SJCRH30 (cell line): ENCODE measurements around the gene USF2. TPM values are rescaled to one million over a fixed set of nuclear protein-coding genes. Genes with fewer than 3 reads are reported as not detected.

Experiments used
- DNase-seq, 2 experiments: peaks; one replicate each; pipeline ENCODE4 v3.0.0-alpha.2; 2015 to 2020
- H3K27ac ChIP-seq: fragments of 250-450 bp; sonication (Bioruptor Pico); 2 replicates; pipeline ENCODE4 v1.5.1; 2020; ENCODE audit warnings: mild to moderate bottlenecking, moderate library complexity
- H3K27me3 ChIP-seq: fragments of 250-450 bp; sonication (Bioruptor Pico); 2 replicates; pipeline ENCODE4 v1.5.1; 2020; ENCODE audit warnings: mild to moderate bottlenecking, moderate library complexity
- H3K36me3 ChIP-seq: fragments of 250-450 bp; sonication (Bioruptor Pico); 2 replicates; pipeline ENCODE4 v1.5.1; 2020; ENCODE audit warnings: mild to moderate bottlenecking, moderate library complexity
- H3K4me1 ChIP-seq: fragments of 250-450 bp; sonication (Bioruptor Pico); 2 replicates; pipeline ENCODE4 v1.5.1; 2020; ENCODE audit warnings: mild to moderate bottlenecking, moderate library complexity
- H3K4me3 ChIP-seq: fragments of 250-450 bp; sonication (Bioruptor Pico); 2 replicates; pipeline ENCODE4 v1.5.1; 2020; ENCODE audit warnings: mild to moderate bottlenecking, moderate library complexity
- H3K9me3 ChIP-seq: fragments of 250-450 bp; sonication (Bioruptor Pico); replicated peaks from 2 replicates; pipeline ENCODE4 v1.5.1; 2020; ENCODE audit warnings: mild to moderate bottlenecking, moderate library complexity
- total RNA-seq: library from RNA; depleted of rRNA; stranded (reverse); fragments of >200 nt; shearing (Covaris generic); gene quantifications from 2 replicates; pipeline ENCODE4 v1.2.3, GENCODE V29; 2014

The USF2 gene
- total RNA-seq, 1 experiment from 2014 or later = 104 TPM

GRCh38 chr19:35267353-35267817 lies 1.4 kb upstream of the USF2 start:
- Histone ChIP-seq H3K27me3 (no peaks in the 10 kb centered on the region), H3K36me3 (peaks cover 19% of the 10 kb centered on the region), H3K9me3 (no peaks in the 10 kb centered on the region), H3K27ac (peak overlapping the region; percentile 66), H3K4me3 (peak overlapping the region; percentile 99), H3K4me1 (no peaks in the 10 kb centered on the region)
- peak; percentile 45 to 60 for DNase-seq

- H3K27me3 ChIP-seq = no peaks in the 10 kb centered on the region
- peak overlapping the region; percentile 66 for H3K27ac ChIP-seq
- H3K9me3 ChIP-seq = no peaks in the 10 kb centered on the region
- H3K4me1 ChIP-seq = no peaks in the 10 kb centered on the region
- H3K36me3 ChIP-seq = peaks cover 20% of the 10 kb centered on the region
- peak; percentile 53 to 79 for DNase-seq
- peak overlapping the region; percentile 99 for H3K4me3 ChIP-seq
These were observed 785 bp upstream of the USF2 start for GRCh38 chr19:35267818-35268535.

- no peaks in the 10 kb centered on the region for H3K4me1 ChIP-seq
- peak overlapping the region; percentile 96 for H3K4me3 ChIP-seq
- peak overlapping the region; percentile 64; the same call in 1 of the 2 replicates for H3K27ac ChIP-seq
- H3K9me3 ChIP-seq = no peaks in the 10 kb centered on the region
- H3K36me3 ChIP-seq = peaks cover 22% of the 10 kb centered on the region
- DNase-seq = peak; percentile 92 to 94
- H3K27me3 ChIP-seq = no peaks in the 10 kb centered on the region
These were observed 816 bp downstream of the USF2 start for GRCh38 chr19:35269438-35270117.

GRCh38 chr19:35270381-35270811 lies 1.6 kb downstream of the USF2 start:
- Histone ChIP-seq H3K27me3 (no peaks in the 10 kb centered on the region), H3K4me1 (no peaks in the 10 kb centered on the region), H3K27ac (no peak overlapping the region), H3K4me3 (no peak overlapping the region), H3K36me3 (peaks cover 22% of the 10 kb centered on the region), H3K9me3 (no peaks in the 10 kb centered on the region)
- no peak for DNase-seq

GRCh38 chr19:35271546-35271945 lies 2.8 kb downstream of the USF2 start:
- Histone ChIP-seq H3K4me1 (no peaks in the 10 kb centered on the region), H3K9me3 (no peaks in the 10 kb centered on the region), H3K27ac (no peak overlapping the region), H3K36me3 (peaks cover 27% of the 10 kb centered on the region), H3K27me3 (no peaks in the 10 kb centered on the region), H3K4me3 (no peak overlapping the region)
- DNase-seq = no peak

GRCh38 chr19:35272122-35272719 lies 3.5 kb downstream of the USF2 start:
- Histone ChIP-seq H3K36me3 (peaks cover 29% of the 10 kb centered on the region), H3K27ac (no peak overlapping the region), H3K9me3 (no peaks in the 10 kb centered on the region), H3K27me3 (no peaks in the 10 kb centered on the region), H3K4me3 (no peak overlapping the region), H3K4me1 (no peaks in the 10 kb centered on the region)
- DNase-seq = no peak

GRCh38 chr19:35272954-35273649 lies 4.3 kb downstream of the USF2 start:
- Histone ChIP-seq H3K27me3 (no peaks in the 10 kb centered on the region), H3K4me1 (no peaks in the 10 kb centered on the region), H3K4me3 (no peak overlapping the region), H3K27ac (no peak overlapping the region), H3K36me3 (peaks cover 29% of the 10 kb centered on the region), H3K9me3 (no peaks in the 10 kb centered on the region)
- DNase-seq = no peak

GRCh38 chr19:35273686-35274259 lies 5.0 kb downstream of the USF2 start:
- Histone ChIP-seq H3K36me3 (peaks cover 29% of the 10 kb centered on the region), H3K27ac (no peak overlapping the region), H3K4me1 (no peaks in the 10 kb centered on the region), H3K9me3 (no peaks in the 10 kb centered on the region), H3K4me3 (no peak overlapping the region), H3K27me3 (no peaks in the 10 kb centered on the region)
- no peak for DNase-seq

GRCh38 chr19:35274323-35274722 lies 5.6 kb downstream of the USF2 start:
- no peaks in the 10 kb centered on the region for H3K27me3 ChIP-seq
- H3K4me3 ChIP-seq = no peak overlapping the region
- H3K9me3 ChIP-seq = no peaks in the 10 kb centered on the region
- DNase-seq = no peak
- H3K27ac ChIP-seq = no peak overlapping the region
- peaks cover 29% of the 10 kb centered on the region for H3K36me3 ChIP-seq
- H3K4me1 ChIP-seq = no peaks in the 10 kb centered on the region

GRCh38 chr19:35276706-35277281 lies 8.0 kb downstream of the USF2 start:
- Histone ChIP-seq H3K9me3 (no peaks in the 10 kb centered on the region), H3K27me3 (no peaks in the 10 kb centered on the region), H3K27ac (no peak overlapping the region), H3K4me1 (no peaks in the 10 kb centered on the region), H3K36me3 (peaks cover 17% of the 10 kb centered on the region), H3K4me3 (no peak overlapping the region)
- DNase-seq = no peak

GRCh38 chr19:35278578-35279284 lies 10.0 kb downstream of the USF2 start:
- no peaks in the 10 kb centered on the region for H3K4me1 ChIP-seq
- no peak overlapping the region for H3K4me3 ChIP-seq
- DNase-seq = no peak
- H3K27ac ChIP-seq = no peak overlapping the region
- no peaks in the 10 kb centered on the region for H3K27me3 ChIP-seq
- peaks cover 8% of the 10 kb centered on the region; the same call in 1 of the 2 replicates for H3K36me3 ChIP-seq
- H3K9me3 ChIP-seq = no peaks in the 10 kb centered on the region

- Histone ChIP-seq H3K4me3 (no peak overlapping the region), H3K9me3 (no peaks in the 10 kb centered on the region), H3K36me3 (peaks cover 8% of the 10 kb centered on the region; the same call in 1 of the 2 replicates), H3K27ac (no peak overlapping the region), H3K4me1 (no peaks in the 10 kb centered on the region), H3K27me3 (no peaks in the 10 kb centered on the region)
- no peak for DNase-seq
These were observed 10.6 kb downstream of the USF2 start for GRCh38 chr19:35279374-35279773.

- Histone ChIP-seq H3K27ac (no peak overlapping the region), H3K27me3 (no peaks in the 10 kb centered on the region), H3K36me3 (peaks cover 8% of the 10 kb centered on the region; the same call in 1 of the 2 replicates), H3K4me3 (no peak overlapping the region), H3K4me1 (peaks cover 7% of the 10 kb centered on the region; the same call in 1 of the 2 replicates), H3K9me3 (no peaks in the 10 kb centered on the region)
- DNase-seq = no peak
These were observed 11.4 kb downstream of the USF2 start for GRCh38 chr19:35279985-35280821.
